22Rv1 (cell line): Measurements from ENCODE around the gene EFHC1.

ENCODE experiments used
- CTCF ChIP-seq: fragments of 450-650 bp; IDR thresholded peaks from 2 replicates; pipeline ENCODE4 v1.5.1; 2017; ENCODE audit warnings: mild to moderate bottlenecking
- ZFX ChIP-seq: fragments of 450-650 bp; IDR thresholded peaks from 2 replicates; pipeline ENCODE4 v1.6.1; 2017; ENCODE audit warnings: antibody characterized with exemption, borderline replicate concordance

GRCh38 chr6:52388790-52389189 lies 31.4 kb upstream of the EFHC1 start:
- no peak for TF ChIP-seq CTCF
- no peak for TF ChIP-seq ZFX
